ENCODE data around the gene CLIC3.
"Not testable (repeated sequence)": the region's sequence is repeated elsewhere in the genome, so short reads cannot be mapped to it uniquely, and the experiment has no call there.

CLIC3 gene, protein sequence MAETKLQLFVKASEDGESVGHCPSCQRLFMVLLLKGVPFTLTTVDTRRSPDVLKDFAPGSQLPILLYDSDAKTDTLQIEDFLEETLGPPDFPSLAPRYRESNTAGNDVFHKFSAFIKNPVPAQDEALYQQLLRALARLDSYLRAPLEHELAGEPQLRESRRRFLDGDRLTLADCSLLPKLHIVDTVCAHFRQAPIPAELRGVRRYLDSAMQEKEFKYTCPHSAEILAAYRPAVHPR

GRCh38 chr9:136996361-136997292 is at the start of gene CLIC3:
CLIC3 (minus strand) TSS chr9:136996568; CDS start chr9:136996543, 25 bp downstream.
- FAIRE-seq (no peak), DNase-seq (ENCODE audit: low spot score) (no peak)

GRCh38 chr9:137045294-137046087 is 49.1 kb upstream of the CLIC3 start:
- FAIRE-seq (no peak), DNase-seq (ENCODE audit: low spot score) (no peak)

- FAIRE-seq = no peak
Measured at GRCh38 chr9:137044502-137045177, 48.3 kb upstream of the CLIC3 start.

DNA sequence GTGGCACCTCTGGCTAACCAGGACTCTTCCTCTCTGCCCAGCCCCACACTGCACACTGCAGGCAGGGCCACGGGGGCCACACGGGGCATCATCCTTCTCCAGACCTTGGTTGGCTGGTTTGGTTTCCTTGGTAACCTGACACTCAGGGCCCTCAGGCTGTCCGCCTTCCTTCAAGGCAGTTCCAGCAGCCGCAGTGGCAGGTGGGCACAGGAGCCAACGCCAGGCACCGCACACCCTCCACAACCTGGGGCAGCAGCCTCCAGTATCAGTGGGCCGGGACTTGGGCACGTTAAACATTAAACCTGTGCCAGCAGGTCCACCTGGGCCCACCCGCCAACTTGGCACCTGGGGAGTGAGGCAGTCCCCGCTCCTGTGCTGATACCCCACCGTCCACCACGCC is 47.7 kb upstream of the CLIC3 start:
- FAIRE-seq (no peak), DNase-seq (ENCODE audit: low spot score) (no peak)

More at GRCh38 chr9:137044502-137045177, 48.3 kb upstream of the CLIC3 start:
- DNase-seq (ENCODE audit: low spot score) = peak; percentile 49

GRCh38 chr9:137042751-137043727 is 46.7 kb upstream of the CLIC3 start:
- DNase-seq (ENCODE audit: low spot score) (no peak), FAIRE-seq (no peak)

DNA sequence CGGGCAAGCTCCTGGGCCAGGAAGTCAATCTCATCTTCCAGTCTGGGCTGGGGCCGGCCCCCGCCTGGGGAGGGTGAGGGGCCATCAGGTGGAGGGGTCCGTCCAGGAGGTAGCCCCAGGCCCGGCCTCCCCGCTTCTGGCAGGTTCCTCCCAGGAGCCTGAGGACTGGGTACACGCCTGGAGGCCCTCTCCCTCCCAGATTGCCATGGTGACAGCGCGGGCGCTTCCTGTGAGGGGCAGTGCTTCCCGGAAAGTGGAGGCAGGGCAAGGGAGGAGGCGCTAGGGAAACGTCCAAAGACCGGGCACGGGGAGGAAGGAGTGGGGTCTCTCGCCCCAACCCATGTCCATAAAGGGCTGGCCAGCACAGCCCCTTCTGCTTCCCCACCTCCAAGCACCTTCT is 44.8 kb upstream of the CLIC3 start:
- no peak for DNase-seq (ENCODE audit: low spot score)

DNA sequence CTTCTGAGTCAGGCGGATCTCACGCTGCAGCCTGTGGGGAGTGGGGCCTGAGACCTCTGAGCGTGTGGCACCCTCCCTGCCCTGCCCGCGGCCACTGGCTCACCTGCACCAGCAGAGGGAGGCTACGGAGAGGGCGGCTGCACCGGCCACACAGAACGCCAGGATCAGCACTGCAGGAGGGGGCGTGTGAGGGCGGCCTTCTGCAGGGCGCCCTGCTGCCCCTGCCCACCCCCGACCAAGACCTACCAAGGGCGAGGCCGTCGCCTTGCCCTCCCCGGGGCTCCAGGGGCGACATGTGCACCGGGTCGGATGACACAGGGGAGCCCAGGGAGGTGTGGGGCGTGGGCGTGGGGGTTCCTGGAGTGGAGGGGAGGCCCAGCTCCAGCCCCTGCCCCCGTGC is 44.2 kb upstream of the CLIC3 start:
- DNase-seq (ENCODE audit: low spot score) (no peak), FAIRE-seq (no peak)

More for the DNA sequence above, 44.8 kb upstream of the CLIC3 start:
- FAIRE-seq = no peak

DNA sequence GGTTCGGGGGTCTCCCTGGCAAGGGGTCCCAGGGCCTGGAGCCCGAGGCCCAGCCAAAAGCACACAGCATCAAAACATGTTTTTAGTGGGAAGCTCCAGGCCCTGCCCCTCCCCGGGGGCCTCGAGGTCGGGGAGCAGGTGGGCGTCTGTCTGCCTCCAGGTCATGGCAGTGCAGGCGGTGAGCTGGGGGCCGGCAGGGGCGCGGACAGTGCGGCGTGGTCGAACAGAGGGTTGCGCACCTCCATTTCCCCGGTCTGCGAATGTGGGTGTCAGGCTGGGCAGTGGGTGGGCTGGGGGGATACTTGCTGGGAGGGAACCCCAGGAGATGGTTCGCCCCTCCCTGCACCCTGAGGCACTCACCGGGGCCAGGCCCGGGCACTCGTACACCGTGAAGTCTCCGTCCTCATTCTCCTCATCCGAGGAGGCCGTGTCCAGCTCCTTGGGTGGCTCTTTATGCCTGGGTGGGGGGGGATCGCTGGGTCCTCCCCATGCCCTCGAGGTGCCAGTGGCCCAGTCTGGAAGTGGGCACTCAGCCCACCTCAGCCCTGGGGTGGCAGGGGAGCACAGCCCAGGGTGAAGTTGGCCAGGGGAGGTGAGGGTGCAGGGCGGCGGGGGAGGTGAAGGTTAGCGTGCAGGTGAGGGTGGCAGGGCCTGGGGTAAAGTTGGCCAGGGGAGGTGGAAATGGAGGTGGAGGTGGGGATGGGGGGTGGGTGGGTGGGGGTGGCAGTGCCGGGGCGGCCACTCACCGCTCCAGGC is 43.4 kb upstream of the CLIC3 start:
- FAIRE-seq (no peak), DNase-seq (ENCODE audit: low spot score) (no peak)

DNA sequence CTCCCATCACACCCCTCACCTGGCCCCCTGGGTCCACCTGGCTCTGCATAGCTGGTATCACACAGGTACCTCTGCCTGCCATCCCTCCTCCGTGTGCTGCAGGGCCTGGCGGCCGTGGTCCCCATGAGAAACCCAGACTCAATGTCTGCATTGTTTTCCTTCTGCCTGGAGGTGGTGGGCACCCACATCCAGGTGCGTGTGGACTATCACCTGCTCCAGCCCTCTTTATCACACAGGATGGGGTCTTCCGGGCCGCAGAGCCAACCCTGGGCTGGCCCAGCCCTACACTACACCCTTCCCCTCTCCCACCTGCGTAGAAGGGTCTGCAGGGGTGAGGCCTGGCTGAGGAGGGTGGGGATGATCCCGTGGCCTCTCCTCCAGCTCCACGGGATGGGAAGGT is 42.5 kb upstream of the CLIC3 start:
- FAIRE-seq (no peak), DNase-seq (ENCODE audit: low spot score) (no peak)

DNA sequence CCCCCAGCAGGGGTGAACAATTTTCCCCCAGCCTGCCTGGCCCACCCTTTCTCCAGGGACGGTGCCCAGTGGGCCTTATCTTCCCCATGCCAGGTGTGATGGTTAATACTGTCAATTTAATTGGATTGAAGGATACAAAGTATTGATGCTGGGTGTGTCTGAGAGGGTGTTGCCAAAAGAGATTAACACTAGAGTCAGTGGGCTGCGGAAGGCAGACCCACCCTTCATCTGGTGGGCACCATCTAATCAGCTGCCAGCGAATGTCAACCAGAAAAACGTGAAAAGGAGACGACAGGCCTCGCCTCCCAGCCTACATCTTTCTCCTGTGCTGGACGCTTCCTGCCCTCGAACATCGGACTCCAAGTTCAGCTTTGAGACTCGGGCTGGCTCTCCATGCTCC is 41.1 kb upstream of the CLIC3 start:
- DNase-seq (ENCODE audit: low spot score) (no peak), FAIRE-seq (no peak)

GRCh38 chr9:137037035-137037434 is 40.7 kb upstream of the CLIC3 start:
- DNase-seq (ENCODE audit: low spot score) (no peak), FAIRE-seq (no peak)

- FAIRE-seq (no peak), DNase-seq (ENCODE audit: low spot score) (no peak)
Measured at GRCh38 chr9:137035937-137036336, 39.6 kb upstream of the CLIC3 start.

GRCh38 chr9:137035507-137035834 is 39.1 kb upstream of the CLIC3 start:
- FAIRE-seq = no peak

DNA sequence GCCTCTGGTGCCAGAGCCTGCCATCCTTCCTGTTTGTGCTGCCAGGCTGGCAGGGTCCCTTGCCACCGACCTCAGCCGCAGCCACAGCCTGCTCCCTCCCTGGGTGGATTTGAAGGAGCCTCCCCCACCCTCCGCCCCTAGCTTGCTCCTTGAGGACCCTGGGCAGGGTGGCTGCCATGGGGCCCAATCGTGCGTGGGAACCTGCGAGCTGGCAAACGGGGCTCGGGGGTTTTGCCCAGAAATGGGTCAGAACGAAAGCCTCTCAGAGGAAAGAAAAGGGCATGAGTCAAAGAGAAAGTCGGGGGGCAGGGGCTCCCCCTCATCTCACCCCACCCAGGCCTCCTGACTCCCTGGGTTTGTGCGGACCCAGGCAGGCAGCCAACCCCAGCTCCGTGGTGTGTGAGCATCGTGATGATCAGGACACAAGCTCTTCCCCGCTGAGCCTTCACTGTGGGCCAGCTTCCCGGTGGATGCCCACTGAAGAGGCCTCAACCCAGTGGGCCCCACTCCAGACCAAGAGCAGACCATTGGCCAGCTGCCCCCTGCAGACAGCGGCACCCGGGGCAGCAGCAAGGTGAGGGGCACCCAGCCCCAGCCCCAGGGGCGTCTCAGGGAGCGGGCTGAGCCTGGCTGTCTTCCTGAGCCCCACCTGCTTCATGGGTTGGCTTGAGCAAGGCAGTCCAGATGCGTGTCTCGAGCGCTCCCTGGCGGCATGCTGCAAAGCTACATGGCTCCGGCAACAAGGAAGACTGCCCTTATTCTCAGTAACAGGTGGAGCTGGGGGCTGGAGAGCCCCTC is 38.5 kb upstream of the CLIC3 start:
- peak; percentile 74 for DNase-seq (ENCODE audit: low spot score)
- no peak for FAIRE-seq

More at GRCh38 chr9:137035507-137035834, 39.1 kb upstream of the CLIC3 start:
- no peak for DNase-seq (ENCODE audit: low spot score)

GRCh38 chr9:137034039-137034708 is 37.8 kb upstream of the CLIC3 start:
- FAIRE-seq (no peak), DNase-seq (ENCODE audit: low spot score) (no peak)

- DNase-seq (ENCODE audit: low spot score); FAIRE-seq: not testable (repeated sequence)
Measured at GRCh38 chr9:137033481-137033880, 37.1 kb upstream of the CLIC3 start.

- DNase-seq (ENCODE audit: low spot score) (no peak), FAIRE-seq (no peak)
Measured at GRCh38 chr9:137032858-137033257, 36.5 kb upstream of the CLIC3 start.

All from RCC 7860 (cell line).